NCI-H510A treated with DMSO at 0.1 percent for 48 hours (cell line): ENCODE data around the gene GTPBP6.
"Not testable (repeated sequence)": the region's sequence is repeated elsewhere in the genome, so short reads cannot be mapped to it uniquely, and the experiment has no call there.

ENCODE experiments used
- DNase-seq: peaks from one replicate; lab custom pipeline; 2025; lab: John Stamatoyannopoulos, UW

Gene GTPBP6

GRCh38 chrX:291411-291901 lies 27.1 kb downstream of the GTPBP6 start:
- no peak for DNase-seq

- DNase-seq: no peak
These were observed 28.0 kb downstream of the GTPBP6 start for GRCh38 chrX:290476-291166.

GRCh38 chrX:288561-288991 lies 30.0 kb downstream of the GTPBP6 start:
- no peak for DNase-seq

GRCh38 chrX:287670-288069 lies 30.9 kb downstream of the GTPBP6 start:
- DNase-seq: no peak

- no peak for DNase-seq
These were observed 33.4 kb downstream of the GTPBP6 start for GRCh38 chrX:285076-285677.

GRCh38 chrX:283115-283845 lies 35.3 kb downstream of the GTPBP6 start:
- DNase-seq: no peak

- DNase-seq: not testable (repeated sequence)
These were observed 36.5 kb downstream of the GTPBP6 start for GRCh38 chrX:282000-282681.

GRCh38 chrX:281166-281999 lies 37.2 kb downstream of the GTPBP6 start, which contains the start of gene PLCXD1:
TSS of gene PLCXD1 (plus strand) at chrX:281381. CDS start at chrX:284188, 2,807 bp downstream.
- DNase-seq: no peak

GRCh38 chrX:280722-281121 lies 37.9 kb downstream of the GTPBP6 start:
- DNase-seq: not testable (repeated sequence)

GRCh38 chrX:279757-280604 lies 38.6 kb downstream of the GTPBP6 start:
- DNase-seq: not testable (repeated sequence)

GRCh38 chrX:276581-277201 lies 41.9 kb downstream of the GTPBP6 start:
- DNase-seq: no peak

- DNase-seq: no peak
These were observed 42.5 kb downstream of the GTPBP6 start for GRCh38 chrX:275967-276580.

GRCh38 chrX:275476-275966 lies 43.1 kb downstream of the GTPBP6 start:
- no peak for DNase-seq

GRCh38 chrX:274904-275475 lies 43.6 kb downstream of the GTPBP6 start:
- no peak for DNase-seq

GRCh38 chrX:270848-271367 lies 47.7 kb downstream of the GTPBP6 start:
- DNase-seq: no peak

GRCh38 chrX:267771-268261 lies 50.8 kb downstream of the GTPBP6 start:
- no peak for DNase-seq

GRCh38 chrX:265502-265901 lies 53.1 kb downstream of the GTPBP6 start:
- no peak for DNase-seq

- DNase-seq: no peak
These were observed 53.8 kb downstream of the GTPBP6 start for GRCh38 chrX:264634-265455.
